Smooth muscle cell of trachea (primary cell): ENCODE measurements around the gene NOTCH2. TPM values are rescaled to one million over a fixed set of nuclear protein-coding genes. Genes with fewer than 3 reads are reported as not detected.

Source experiments
- total RNA-seq: library from RNA; depleted of rRNA; stranded (reverse); fragments of >200 nt; gene quantifications from 2 replicates; pipeline ENCODE4 v1.2.1, GENCODE V29; 2014

The NOTCH2 gene
- 184 and 197 TPM in 2 replicates for total RNA-seq

DNA sequence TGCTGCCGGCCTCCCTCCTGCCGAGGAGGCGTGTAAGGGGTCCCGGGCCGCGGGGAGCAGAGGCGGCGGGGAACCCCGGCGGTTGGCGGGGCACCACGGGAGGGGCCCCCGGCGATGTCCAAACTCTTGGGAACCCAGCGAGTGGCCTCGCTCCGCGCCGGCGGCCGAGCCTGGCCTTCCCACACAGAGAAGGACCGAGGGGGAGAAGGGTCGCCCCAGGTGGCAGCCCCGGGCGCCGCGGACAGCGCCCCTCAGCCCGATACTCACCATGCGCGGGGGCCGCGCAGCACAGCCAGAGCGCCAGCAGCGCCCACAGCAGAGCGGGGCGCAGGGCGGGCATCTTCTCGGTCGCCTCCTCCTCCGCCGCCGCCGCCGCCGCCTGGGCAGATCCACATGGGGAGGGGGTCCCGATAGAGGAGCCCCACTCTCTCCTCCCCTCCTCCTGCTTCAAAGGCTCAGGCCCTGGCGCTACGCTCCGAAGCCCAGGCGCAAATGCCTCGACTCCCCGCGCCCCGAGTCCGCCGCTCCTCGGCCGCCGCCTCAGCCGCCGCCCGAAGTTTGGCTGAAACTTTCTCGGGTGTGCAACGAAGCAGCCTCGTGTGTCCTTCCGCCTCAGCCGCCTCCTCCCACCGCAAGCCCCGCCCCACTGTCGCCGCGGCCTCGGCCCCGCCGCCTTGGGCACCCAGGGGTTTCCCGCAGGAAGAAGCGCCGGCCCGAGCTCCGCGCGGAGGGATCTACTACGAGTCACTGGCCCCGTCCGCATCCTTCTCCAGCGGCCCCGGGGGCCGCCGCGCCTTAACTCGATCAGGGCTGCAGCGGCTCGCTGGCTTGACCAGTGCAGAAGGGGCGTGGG, at the start of gene NOTCH2:
NOTCH2 (minus strand) TSS at position 596 of the 853 bp plus-strand sequence; CDS start at position 340, 256 bp downstream.

DNA sequence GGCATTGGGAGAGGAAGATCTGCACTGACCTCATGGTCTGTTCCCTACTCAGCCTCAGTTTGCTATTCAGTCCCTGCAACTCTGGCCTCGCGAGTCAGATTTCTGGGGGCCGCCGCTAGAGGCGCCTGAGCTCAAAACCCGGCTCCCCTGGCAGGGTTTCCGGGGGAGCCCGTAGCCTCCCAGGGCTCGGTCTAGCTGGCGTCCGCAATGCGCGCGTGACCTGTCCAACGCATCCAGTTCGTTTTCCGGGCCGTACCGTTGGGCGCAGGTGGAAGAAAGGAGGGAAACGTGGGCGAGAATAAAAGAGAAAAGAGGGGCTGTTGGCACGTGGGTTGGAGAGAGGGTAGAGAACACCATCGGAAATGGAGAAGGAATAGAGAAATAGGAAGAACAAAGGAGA, 173.2 kb downstream of the NOTCH2 start, which contains the start of gene ADAM30:
ADAM30 (minus strand) TSS at position 213 of the 400 bp plus-strand sequence; CDS start at position 34, 179 bp downstream.

Other genes starting within 250 kb of the NOTCH2 start
- not detected in 2 replicates for gene ADAM30, start 173.1 kb downstream of the NOTCH2 start, total RNA-seq
- gene SEC22B, start 106.9 kb upstream of the NOTCH2 start, total RNA-seq = 66.5 and 71.1 TPM in 2 replicates